ENCODE results near the gene PFKFB2.

PFKFB2 gene

DNA sequence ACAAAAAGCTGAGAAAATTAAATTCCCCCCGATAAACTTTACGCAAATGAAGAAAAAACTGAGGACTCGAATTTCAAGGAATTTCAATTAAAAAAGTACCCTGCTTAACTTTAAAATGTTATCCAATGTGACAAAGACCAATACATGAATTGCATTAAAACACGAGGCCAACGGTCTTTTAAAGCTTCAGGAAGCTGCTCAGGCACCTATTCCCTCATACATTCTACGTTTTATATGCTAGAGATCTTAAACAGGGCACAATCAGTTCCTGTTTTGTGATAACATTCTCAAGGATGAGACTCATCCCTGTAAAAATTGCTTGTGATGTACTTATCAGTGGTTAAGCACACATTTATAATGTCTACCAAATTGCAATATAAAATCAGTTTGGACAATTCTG is 5.0 kb upstream of the PFKFB2 start:
- DNase-seq = no peak
- H3K27ac ChIP-seq = no peak overlapping the region
- in situ Hi-C loops (cut with HindIII; ENCODE audit: low pct_ligation_motif_present, low sequenced_read_pairs) = no loop called here
- no peak overlapping the region for H3K4me3 ChIP-seq (ENCODE audit: low read depth, low read length)
- no peaks in the 10 kb centered on the region for H3K27me3 ChIP-seq (replicated peaks)
- TF ChIP-seq, protein P1, sequence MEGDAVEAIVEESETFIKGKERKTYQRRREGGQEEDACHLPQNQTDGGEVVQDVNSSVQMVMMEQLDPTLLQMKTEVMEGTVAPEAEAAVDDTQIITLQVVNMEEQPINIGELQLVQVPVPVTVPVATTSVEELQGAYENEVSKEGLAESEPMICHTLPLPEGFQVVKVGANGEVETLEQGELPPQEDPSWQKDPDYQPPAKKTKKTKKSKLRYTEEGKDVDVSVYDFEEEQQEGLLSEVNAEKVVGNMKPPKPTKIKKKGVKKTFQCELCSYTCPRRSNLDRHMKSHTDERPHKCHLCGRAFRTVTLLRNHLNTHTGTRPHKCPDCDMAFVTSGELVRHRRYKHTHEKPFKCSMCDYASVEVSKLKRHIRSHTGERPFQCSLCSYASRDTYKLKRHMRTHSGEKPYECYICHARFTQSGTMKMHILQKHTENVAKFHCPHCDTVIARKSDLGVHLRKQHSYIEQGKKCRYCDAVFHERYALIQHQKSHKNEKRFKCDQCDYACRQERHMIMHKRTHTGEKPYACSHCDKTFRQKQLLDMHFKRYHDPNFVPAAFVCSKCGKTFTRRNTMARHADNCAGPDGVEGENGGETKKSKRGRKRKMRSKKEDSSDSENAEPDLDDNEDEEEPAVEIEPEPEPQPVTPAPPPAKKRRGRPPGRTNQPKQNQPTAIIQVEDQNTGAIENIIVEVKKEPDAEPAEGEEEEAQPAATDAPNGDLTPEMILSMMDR (IDR thresholded peaks at IDR 0.05; ENCODE audit: low read depth, low read length, missing control alignments) = no peak
- H3K36me3 ChIP-seq (replicated peaks) = peaks cover 20% of the 10 kb centered on the region

DNA sequence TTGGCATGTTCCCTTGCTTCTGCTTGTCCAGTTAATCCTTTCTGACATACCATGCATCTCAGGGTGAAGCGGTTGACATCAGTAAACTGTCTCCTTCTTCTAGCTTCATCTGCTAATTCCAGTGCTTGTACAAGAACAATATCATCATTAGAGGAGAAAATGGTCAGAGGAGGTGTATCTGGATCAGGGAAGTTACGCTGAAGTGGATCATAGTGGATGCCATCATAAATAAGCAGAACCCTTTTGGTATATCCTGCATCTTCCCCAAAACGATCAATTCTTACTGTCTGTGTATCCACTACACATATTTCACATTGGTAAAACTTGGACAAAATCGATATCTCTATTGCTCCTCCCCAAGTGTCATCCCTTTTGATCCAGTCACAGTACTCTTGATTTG is 4.0 kb upstream of the PFKFB2 start:
- TF ChIP-seq, protein P1 (IDR thresholded peaks at IDR 0.05; ENCODE audit: low read depth, low read length, missing control alignments) = no peak
- Histone ChIP-seq H3K4me3 (ENCODE audit: low read depth, low read length) (no peak overlapping the region), H3K27me3 (replicated peaks) (no peaks in the 10 kb centered on the region), H3K36me3 (replicated peaks) (peaks cover 20% of the 10 kb centered on the region), H3K27ac (no peak overlapping the region)
- in situ Hi-C loops (cut with HindIII; ENCODE audit: low pct_ligation_motif_present, low sequenced_read_pairs) = no loop called here
- no peak for DNase-seq

DNA sequence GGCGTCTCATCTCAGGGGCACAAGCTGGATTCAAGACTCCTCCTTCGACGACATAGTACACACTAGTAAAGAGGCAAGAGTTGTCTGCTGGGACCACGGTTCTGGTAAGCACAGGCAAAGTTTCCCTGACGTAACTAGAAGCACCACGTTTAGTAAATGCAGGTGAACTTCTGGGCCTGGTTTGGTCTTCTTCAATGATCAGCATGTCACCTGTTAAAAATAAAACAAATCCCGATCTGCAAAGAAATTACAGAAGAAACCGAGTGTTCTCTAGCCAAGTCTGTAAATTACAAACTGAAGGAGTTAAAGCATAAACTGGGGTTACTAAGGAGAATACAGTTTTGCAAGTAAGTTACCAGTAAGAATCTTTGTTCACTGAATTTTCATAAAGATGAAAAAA is 3.6 kb upstream of the PFKFB2 start:
- TF ChIP-seq, protein P1 (IDR thresholded peaks at IDR 0.05; ENCODE audit: low read depth, low read length, missing control alignments) = no peak
- Histone ChIP-seq H3K36me3 (replicated peaks) (peaks cover 20% of the 10 kb centered on the region), H3K27me3 (replicated peaks) (no peaks in the 10 kb centered on the region), H3K27ac (peak overlapping the region; percentile 92), H3K4me3 (ENCODE audit: low read depth, low read length) (no peak overlapping the region)
- DNase-seq = no peak
- in situ Hi-C loops (cut with HindIII; ENCODE audit: low pct_ligation_motif_present, low sequenced_read_pairs) = no loop called here

DNA sequence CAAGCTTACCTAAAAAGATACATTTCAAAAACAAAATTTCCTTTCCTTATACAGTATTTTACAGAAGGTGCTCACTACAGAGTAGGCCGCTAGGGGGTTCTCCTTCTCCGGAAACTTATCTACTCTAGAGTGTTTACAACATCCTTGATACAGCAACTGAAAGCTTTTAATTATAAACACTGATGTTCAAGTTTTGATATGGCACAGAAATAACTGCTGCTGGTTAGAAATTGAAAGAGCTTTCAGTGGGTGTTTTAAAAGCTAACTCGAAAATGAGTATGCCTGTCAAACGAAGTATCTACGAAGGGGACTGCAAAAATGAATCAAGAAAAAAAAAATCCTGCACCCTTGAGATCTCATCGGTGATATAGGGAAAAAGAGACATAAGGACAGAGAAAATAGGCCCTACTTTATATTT is 3.1 kb upstream of the PFKFB2 start:
- in situ Hi-C loops (cut with HindIII; ENCODE audit: low pct_ligation_motif_present, low sequenced_read_pairs) = no loop called here
- no peaks in the 10 kb centered on the region for H3K27me3 ChIP-seq (replicated peaks)
- peaks cover 20% of the 10 kb centered on the region for H3K36me3 ChIP-seq (replicated peaks)
- DNase-seq = peak; percentile 55
- TF ChIP-seq, protein P1 (IDR thresholded peaks at IDR 0.05; ENCODE audit: low read depth, low read length, missing control alignments) = peak; percentile 83
- peak overlapping the region; percentile 92 for H3K4me3 ChIP-seq (ENCODE audit: low read depth, low read length)
- H3K27ac ChIP-seq = peak overlapping the region; percentile 92

DNA sequence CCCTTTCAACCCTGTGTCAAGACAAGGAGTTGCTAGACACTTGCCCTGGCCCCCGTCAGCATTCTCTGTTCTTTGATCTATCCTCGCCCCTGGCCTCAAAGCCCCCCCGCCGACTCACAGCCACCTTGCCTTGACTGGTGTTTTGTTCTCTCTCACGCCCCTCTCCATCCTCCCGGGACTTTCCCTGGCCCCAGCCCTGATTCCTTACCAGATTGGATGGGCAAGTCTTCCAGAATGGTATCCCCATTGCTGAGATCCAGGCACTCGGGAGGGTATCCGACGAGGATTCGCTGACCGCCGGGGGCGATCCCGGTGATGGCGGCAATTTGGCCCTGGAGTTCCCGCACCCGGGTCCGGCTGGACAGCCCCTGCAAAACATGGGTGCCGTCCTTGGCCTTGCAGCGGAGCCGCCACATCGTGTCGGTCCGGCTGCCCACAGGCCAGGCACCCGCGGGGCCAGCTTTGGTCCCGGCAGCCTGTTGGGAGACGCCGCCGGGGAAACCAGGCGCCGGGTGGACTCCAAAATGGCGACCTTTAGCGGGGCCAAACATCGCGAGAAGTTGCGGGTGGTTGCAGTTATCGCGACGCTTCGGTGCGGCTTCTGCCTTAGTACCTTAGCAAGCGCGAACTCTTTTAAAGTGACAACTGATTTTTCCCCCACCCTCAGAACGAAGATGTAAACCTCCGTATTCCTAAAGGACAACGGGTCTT is 2.4 kb upstream of the PFKFB2 start:
- H3K4me3 ChIP-seq (ENCODE audit: low read depth, low read length) = peak overlapping the region; percentile 92
- H3K27ac ChIP-seq = peak overlapping the region; percentile 92
- in situ Hi-C loops (cut with HindIII; ENCODE audit: low pct_ligation_motif_present, low sequenced_read_pairs) = no loop called here
- H3K36me3 ChIP-seq (replicated peaks) = peaks cover 20% of the 10 kb centered on the region
- TF ChIP-seq, protein P1 (IDR thresholded peaks at IDR 0.05; ENCODE audit: low read depth, low read length, missing control alignments) = no peak
- peak; percentile 91 for DNase-seq
- no peaks in the 10 kb centered on the region for H3K27me3 ChIP-seq (replicated peaks)

All from brain microvascular endothelial cell (primary cell).